Measurements from ENCODE around the gene ELP4. TPM values are rescaled to one million over a fixed set of nuclear protein-coding genes. Genes with fewer than 3 reads are reported as not detected.
"Not testable (repeated sequence)": the region's sequence is repeated elsewhere in the genome, so short reads cannot be mapped to it uniquely, and the experiment has no call there.

ELP4 gene
- total and polyA plus RNA-seq, 2 experiments from 2014 or later: 16.2 to 20.1 TPM

DNA sequence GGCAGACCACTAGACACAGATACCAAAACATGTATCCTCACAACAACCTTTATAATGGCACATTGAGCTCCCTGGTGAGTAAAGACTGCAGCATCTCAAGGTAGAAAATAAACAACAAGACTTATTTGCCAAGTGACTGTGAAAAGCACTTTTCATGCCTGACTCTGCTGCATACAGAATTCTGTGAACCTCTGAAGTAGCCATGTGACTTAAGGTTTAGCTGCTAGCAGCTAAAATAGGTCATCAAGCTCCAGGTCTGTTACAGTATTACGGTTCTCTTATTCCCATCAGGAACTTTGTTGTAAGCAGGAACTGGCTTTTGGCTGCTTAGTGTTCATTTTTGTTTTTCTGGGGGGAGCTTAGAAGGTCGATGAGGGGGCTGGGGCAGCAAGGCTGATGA lies 162.1 kb downstream of the ELP4 start:
- H2AFZ ChIP-seq: no peak overlapping the region
- no peaks in the 10 kb centered on the region for H3K36me3 ChIP-seq (ENCODE audit: low read depth)
- H3K9ac ChIP-seq: no peak overlapping the region
- H4K20me1 ChIP-seq (ENCODE audit: insufficient read depth): no peaks in the 10 kb centered on the region
- H3K79me2 ChIP-seq (ENCODE audit: insufficient read depth): no peaks in the 10 kb centered on the region
- H3K4me3 ChIP-seq: no peak overlapping the region
- H3K27me3 ChIP-seq (replicated peaks; ENCODE audit: insufficient read depth): no peaks in the 10 kb centered on the region
- H3K4me1 ChIP-seq (ENCODE audit: insufficient read depth): no peaks in the 10 kb centered on the region
- TF ChIP-seq EZH2 (IDR thresholded peaks at IDR 0.05; ENCODE audit: insufficient read depth, poor library complexity, severe bottlenecking) (no peak), EZH2phosphoT487 (IDR thresholded peaks at IDR 0.05; ENCODE audit: insufficient read depth, low read depth) (no peak)
- no peaks in the 10 kb centered on the region for H3K9me3 ChIP-seq (ENCODE audit: low read depth)
- no peak for DNase-seq
- no peak overlapping the region for H3K4me2 ChIP-seq (ENCODE audit: unreplicated experiment)
- H3K9me2 ChIP-seq (ENCODE audit: insufficient read depth): no peaks in the 10 kb centered on the region
- H3F3A ChIP-seq (ENCODE audit: insufficient read depth): no peaks in the 10 kb centered on the region
- 39 to 51% methylated on average over 2 of the region's 2 CpGs for WGBS, 2 experiments (ENCODE audit: low coverage in 1 of 2, low lambda C conversion rate in 2 of 2, missing lambda C conversion rate in 2 of 2)
- no peak overlapping the region for H3K27ac ChIP-seq
- in situ Hi-C loops (cut with MboI): no loop called here

- 91 to 92% methylated on average over 3 of the region's 3 CpGs for WGBS, 2 experiments (ENCODE audit: low coverage in 1 of 2, low lambda C conversion rate in 2 of 2, missing lambda C conversion rate in 2 of 2)
- H3K4me1 ChIP-seq (ENCODE audit: insufficient read depth); H4K20me1 ChIP-seq (ENCODE audit: insufficient read depth); H3K79me2 ChIP-seq (ENCODE audit: insufficient read depth); H3K4me2 ChIP-seq (ENCODE audit: unreplicated experiment); H3K9me3 ChIP-seq (ENCODE audit: low read depth); H3K9me2 ChIP-seq (ENCODE audit: insufficient read depth); H3K36me3 ChIP-seq (ENCODE audit: low read depth); H3K9ac ChIP-seq; in situ Hi-C loops (cut with MboI); H3F3A ChIP-seq (ENCODE audit: insufficient read depth); H2AFZ ChIP-seq; H3K4me3 ChIP-seq; DNase-seq; H3K27ac ChIP-seq; H3K27me3 ChIP-seq (replicated peaks; ENCODE audit: insufficient read depth): not testable (repeated sequence)
Observed at GRCh38 chr11:31673108-31673507, 163.5 kb downstream of the ELP4 start.

DNA sequence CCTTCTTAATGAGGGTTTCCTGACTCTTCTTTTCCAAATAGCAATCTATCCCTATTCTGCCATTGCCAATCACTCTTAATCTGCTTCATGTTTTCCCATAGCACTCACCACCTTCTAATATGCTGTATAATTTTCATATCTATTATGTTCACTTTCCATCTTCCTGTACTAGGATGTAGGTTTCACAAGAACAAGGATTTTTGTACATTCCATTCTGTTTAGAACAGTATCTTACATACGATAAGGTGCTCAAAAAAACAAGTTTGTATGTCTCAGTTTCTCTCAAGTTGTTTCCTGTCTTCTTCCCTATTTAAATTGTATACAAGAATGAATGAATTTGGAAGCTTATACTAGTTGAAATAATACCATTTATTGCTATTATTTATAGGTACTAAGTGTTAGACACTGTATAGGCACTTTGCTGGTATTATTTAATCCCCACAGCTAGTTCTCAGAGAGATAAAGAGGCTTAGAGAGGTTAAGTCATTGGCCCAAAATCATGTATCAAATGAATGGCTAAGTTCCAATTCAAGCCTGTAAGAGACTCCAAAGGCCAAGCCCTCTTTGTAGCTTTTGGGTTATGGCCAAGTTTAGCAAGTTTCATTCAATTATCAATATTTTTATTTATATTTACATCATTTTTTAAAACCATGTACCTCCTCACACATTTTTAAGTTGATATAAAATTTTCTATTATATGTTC lies 166.9 kb downstream of the ELP4 start:
- no peak overlapping the region for H3K4me2 ChIP-seq (ENCODE audit: unreplicated experiment)
- H3K9me2 ChIP-seq (ENCODE audit: insufficient read depth): no peaks in the 10 kb centered on the region
- no peak overlapping the region for H3K9ac ChIP-seq
- H3K36me3 ChIP-seq (ENCODE audit: low read depth): no peaks in the 10 kb centered on the region
- TF ChIP-seq EZH2phosphoT487 (IDR thresholded peaks at IDR 0.05; ENCODE audit: insufficient read depth, low read depth) (no peak), EZH2 (IDR thresholded peaks at IDR 0.05; ENCODE audit: insufficient read depth, poor library complexity, severe bottlenecking) (no peak)
- in situ Hi-C loops (cut with MboI): no loop called here
- H2AFZ ChIP-seq: no peak overlapping the region
- H3K27ac ChIP-seq: no peak overlapping the region
- H3K79me2 ChIP-seq (ENCODE audit: insufficient read depth): no peaks in the 10 kb centered on the region
- H3F3A ChIP-seq (ENCODE audit: insufficient read depth): no peaks in the 10 kb centered on the region
- DNase-seq: no peak
- H3K27me3 ChIP-seq (replicated peaks; ENCODE audit: insufficient read depth): no peaks in the 10 kb centered on the region
- no peaks in the 10 kb centered on the region for H3K9me3 ChIP-seq (ENCODE audit: low read depth)
- WGBS, 2 experiments (ENCODE audit: low coverage in 1 of 2, low lambda C conversion rate in 2 of 2, missing lambda C conversion rate in 2 of 2): 96 to 97% methylated on average over 1 of the region's 1 CpG
- H3K4me1 ChIP-seq (ENCODE audit: insufficient read depth): no peaks in the 10 kb centered on the region
- no peak overlapping the region for H3K4me3 ChIP-seq
- H4K20me1 ChIP-seq (ENCODE audit: insufficient read depth): no peaks in the 10 kb centered on the region

GRCh38 chr11:31680770-31681169 lies 171.2 kb downstream of the ELP4 start:
- no peak for DNase-seq
- no peak overlapping the region for H3K27ac ChIP-seq
- H3K27me3 ChIP-seq (replicated peaks; ENCODE audit: insufficient read depth): no peaks in the 10 kb centered on the region
- no peaks in the 10 kb centered on the region for H3K9me2 ChIP-seq (ENCODE audit: insufficient read depth)
- no peak overlapping the region for H3K4me2 ChIP-seq (ENCODE audit: unreplicated experiment)
- H3K4me1 ChIP-seq (ENCODE audit: insufficient read depth): no peaks in the 10 kb centered on the region
- no peak overlapping the region for H2AFZ ChIP-seq
- H3K36me3 ChIP-seq (ENCODE audit: low read depth): no peaks in the 10 kb centered on the region
- no peaks in the 10 kb centered on the region for H4K20me1 ChIP-seq (ENCODE audit: insufficient read depth)
- H3K9me3 ChIP-seq (ENCODE audit: low read depth): no peaks in the 10 kb centered on the region
- no peak for TF ChIP-seq EZH2 (IDR thresholded peaks at IDR 0.05; ENCODE audit: insufficient read depth, poor library complexity, severe bottlenecking)
- no peak for TF ChIP-seq EZH2phosphoT487 (IDR thresholded peaks at IDR 0.05; ENCODE audit: insufficient read depth, low read depth)
- WGBS, 2 experiments (ENCODE audit: low coverage in 1 of 2, low lambda C conversion rate in 2 of 2, missing lambda C conversion rate in 2 of 2): 98 to 100% methylated on average over 3 of the region's 3 CpGs
- in situ Hi-C loops (cut with MboI): no loop called here
- H3K4me3 ChIP-seq: no peak overlapping the region
- no peaks in the 10 kb centered on the region for H3K79me2 ChIP-seq (ENCODE audit: insufficient read depth)
- no peaks in the 10 kb centered on the region for H3F3A ChIP-seq (ENCODE audit: insufficient read depth)
- no peak overlapping the region for H3K9ac ChIP-seq

DNA sequence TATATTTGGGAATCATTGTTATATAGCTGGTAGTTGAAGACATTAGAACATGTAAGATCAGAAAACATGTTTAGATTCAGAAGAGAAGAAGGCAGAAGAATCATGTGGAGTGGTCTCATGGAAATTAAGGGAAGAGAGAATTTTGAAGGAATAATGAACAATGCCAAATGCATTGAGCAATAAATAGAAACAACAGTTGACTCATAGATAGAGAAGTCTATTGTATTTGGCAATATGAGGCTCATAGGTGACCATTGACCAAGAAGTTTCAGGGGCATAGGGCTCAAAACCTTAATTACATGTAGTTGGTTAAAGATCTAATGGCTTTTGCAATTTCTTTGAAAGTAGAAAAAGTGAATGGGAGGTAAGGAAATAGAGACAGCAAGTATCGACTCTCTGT lies 177.7 kb downstream of the ELP4 start:
- DNase-seq: peak; percentile 36

More for the DNA sequence above, 177.7 kb downstream of the ELP4 start:
- in situ Hi-C loops (cut with MboI): no loop called here
- Histone ChIP-seq H3K79me2 (ENCODE audit: insufficient read depth) (no peaks in the 10 kb centered on the region), H3K9me3 (ENCODE audit: low read depth) (no peaks in the 10 kb centered on the region), H3K27ac (no peak overlapping the region), H3K4me1 (ENCODE audit: insufficient read depth) (no peaks in the 10 kb centered on the region), H3F3A (ENCODE audit: insufficient read depth) (no peaks in the 10 kb centered on the region), H4K20me1 (ENCODE audit: insufficient read depth) (no peaks in the 10 kb centered on the region), H3K4me2 (ENCODE audit: unreplicated experiment) (no peak overlapping the region), H2AFZ (no peak overlapping the region), H3K36me3 (ENCODE audit: low read depth) (no peaks in the 10 kb centered on the region), H3K27me3 (replicated peaks; ENCODE audit: insufficient read depth) (no peaks in the 10 kb centered on the region), H3K9me2 (ENCODE audit: insufficient read depth) (no peaks in the 10 kb centered on the region), H3K9ac (no peak overlapping the region), H3K4me3 (no peak overlapping the region)
- 91 to 96% methylated on average over 1 of the region's 1 CpG for WGBS, 2 experiments (ENCODE audit: low coverage in 1 of 2, low lambda C conversion rate in 2 of 2, missing lambda C conversion rate in 2 of 2)
- TF ChIP-seq EZH2 (IDR thresholded peaks at IDR 0.05; ENCODE audit: insufficient read depth, poor library complexity, severe bottlenecking) (no peak), EZH2phosphoT487 (IDR thresholded peaks at IDR 0.05; ENCODE audit: insufficient read depth, low read depth) (no peak)

All from GM23248 (cell line).